IPS-NIHi7 (cell line): ENCODE measurements around the gene PYGM.

Source experiments
- DNase-seq: peaks from one replicate; pipeline ENCODE4 v3.0.0; 2012; ENCODE audit warnings: mixed read lengths; ENCODE audit errors: extremely low spot score

The PYGM gene

DNA sequence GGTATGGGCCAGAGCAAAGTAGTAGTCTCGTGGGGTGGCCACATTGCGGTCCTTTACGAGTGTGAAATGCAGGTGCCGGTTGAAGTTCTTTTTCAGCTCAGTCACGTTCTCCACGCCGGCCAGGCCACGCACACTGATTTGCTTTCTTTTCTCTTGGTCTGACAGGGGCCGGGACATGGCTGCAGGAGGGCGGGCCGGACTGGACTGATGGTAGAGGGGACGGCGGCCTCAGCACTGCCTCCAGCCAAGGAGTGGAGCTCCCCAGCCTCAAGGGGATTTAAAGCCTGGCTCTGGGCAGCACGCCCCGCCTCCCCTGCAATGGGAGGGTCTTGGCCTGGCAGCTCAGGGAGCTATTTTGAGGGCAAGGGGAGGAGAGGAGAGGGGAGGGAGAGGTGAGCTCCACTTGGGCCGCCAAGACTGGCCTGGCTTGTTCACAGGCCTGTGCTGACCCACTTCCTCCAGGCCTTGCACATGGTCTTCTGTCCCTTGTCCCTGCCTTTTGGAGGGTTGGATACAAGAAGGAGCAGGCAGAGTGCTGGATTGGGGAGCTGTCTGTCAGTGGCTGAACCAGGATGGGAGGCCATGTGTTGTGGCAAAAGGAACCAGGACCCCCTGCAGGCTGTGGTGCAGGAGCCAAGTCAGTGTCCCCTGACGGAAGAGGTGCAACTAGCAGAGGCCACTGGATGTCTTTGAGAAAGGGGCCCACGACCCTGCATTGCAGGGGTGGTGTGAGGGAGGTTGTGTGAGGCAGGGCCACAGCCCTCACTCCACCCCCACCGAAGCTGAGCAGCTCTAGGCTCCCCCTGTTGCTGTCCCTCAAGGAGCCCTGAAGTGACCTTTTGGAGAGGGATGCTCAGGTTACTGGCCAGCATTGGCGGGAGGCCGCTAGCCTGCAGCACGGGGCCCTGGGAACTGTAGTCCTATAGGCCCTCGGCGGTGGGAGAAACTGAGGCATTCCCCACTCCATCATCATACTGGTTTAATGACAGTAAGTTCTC lies at the start of gene PYGM:
TSS of gene PYGM (minus strand) at position 253 of the 998 bp plus-strand sequence. CDS start at position 177, 76 bp downstream.
- DNase-seq: peak; percentile 84

- DNase-seq: no peak
These were observed 45.7 kb upstream of the PYGM start for GRCh38 chr11:64805481-64805880.

DNA sequence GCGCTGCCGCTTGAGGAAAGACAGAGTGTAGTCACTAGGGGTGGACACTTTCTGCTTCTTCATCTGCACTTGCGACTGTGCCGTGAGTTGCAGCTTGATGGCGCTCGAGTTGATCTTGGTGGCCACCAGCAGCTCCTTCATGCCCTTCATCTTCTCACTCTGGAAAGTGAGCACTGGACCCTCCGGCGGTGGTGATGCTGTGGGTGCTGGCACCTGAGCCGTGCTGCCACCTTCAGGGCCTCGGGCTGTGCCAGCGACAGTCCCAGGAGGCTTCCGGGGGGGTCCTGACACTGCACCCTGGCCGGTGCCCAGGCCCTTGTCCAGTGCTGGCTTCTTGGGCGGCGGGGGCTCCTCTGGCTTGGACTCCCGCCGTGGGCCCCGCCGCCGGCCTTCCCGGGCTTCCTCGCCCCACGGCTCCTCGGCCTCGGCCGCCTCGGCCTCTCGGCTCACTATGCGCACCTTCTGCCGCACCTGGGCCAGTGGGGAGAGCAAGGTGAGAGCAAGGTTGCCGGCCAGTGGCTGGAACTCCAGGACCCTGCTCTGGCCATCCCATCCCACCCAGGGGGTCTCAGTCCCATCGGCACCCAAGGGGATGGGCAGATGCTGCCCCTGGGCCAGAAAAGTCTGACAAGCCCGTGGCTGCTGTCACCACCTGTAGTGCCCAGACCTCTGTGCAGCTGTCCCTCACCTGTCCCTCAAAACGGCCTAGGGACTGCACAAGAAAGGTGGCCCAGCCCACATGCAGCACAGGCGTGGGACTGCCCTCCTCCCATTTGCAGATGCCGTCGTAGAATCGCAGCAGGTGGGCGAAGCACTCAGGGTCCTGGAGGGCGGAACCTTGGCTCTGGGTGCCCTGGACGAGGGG lies 44.8 kb upstream of the PYGM start:
- no peak for DNase-seq

DNA sequence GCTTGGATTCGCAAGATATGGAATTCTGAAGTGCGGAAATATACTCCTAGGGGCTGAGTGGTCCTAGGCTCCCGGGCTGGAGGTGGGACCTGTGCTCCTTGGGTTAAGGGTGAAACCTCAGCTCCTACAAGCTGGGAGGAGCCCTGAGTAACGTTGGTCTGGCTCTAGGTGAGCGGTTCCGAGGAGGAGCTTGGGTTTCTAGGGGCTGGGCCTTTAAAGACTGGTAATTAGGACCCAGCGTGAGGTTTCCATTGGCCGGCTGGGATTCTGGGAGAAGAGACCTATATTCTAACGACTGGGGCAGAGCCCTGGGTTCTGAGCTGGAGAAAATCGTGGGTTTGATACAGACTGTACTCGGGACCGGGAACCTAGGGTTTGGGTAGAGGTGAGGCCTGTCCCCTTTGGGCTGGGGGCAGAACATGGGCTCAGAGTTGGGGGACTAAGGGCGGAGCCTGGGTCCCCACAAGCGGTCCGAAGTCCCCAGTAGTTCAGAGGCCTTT lies 44.1 kb upstream of the PYGM start:
- DNase-seq: peak; percentile 68

DNA sequence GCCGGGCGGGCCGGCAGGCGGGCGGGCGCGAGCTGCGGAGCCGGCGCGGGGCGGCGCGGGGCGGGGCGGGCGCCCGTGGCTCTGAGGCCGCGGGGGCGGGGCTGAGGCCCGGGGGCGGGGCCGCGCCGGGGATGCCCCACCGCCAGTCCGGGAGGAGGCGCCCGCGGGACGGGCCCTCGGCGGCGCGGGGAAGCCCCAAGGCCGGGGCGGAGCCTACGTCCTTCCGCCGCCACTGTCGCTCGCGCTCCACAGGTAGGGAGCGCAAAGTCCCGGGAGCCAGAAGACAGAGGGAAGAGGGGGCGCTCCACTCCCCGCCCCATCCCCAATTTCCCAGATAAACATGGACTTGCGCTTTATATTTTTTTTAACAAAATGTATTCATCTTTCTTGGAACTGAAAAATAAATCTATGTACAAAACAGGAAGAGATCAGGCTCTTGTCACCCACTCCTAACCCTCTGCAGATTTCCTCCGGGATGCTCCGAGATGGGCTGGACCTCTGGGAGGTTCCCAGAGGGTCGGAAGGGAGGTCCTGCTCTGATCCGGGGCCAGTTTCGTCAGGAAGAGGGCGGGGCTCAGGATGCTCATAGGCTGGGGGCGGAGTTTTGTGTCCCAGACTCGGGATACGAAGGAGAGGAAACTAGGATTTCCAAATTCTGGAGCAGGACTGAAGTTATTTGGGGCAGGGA lies 43.5 kb upstream of the PYGM start, which contains the start of gene MAP4K2:
TSS of gene MAP4K2 (minus strand) at position 57 of the 688 bp plus-strand sequence. CDS start 65 bp downstream, outside the sequence.
- peak; percentile 95 for DNase-seq

DNA sequence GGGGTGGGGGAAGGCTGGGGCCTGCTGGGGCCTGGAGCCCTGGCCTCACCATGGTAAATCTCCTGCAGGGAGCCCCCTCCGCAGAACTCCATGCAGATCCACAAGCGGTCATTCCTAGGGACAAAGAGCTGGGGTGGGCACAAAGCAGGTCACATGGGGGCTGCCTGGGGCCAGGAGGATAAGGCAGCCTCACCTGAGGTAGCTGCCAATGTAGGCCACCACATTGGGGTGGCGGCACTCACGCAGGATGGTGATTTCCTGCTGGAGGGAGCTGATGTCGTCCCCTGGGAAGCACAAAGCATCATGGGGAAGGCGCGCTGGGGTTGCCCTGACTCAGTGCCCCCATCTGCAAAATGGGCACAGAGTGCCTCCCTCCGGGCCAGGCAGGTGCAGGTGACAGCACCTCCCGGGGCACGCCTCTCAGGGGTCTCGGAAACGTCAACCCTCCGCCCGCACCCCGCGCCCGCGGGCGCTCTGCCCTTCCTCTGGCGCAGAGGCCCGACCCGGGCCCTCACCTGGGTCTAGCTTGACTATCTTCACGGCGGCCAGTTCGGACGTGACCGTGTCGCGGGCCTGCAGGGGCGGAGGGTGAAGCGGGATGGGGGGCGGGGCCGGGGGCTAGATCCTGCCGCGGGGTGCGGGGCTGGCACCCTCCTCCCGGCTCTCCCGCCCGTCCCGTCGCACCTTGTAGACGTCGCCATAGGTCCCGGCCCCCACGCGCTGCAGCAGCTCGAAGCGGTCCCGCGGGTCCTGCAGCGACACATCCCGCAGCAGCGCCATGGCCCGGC lies 42.8 kb upstream of the PYGM start:
- no peak for DNase-seq

- DNase-seq: no peak
These were observed 42.0 kb upstream of the PYGM start for GRCh38 chr11:64801561-64802369.

- no peak for DNase-seq
These were observed 41.3 kb upstream of the PYGM start for GRCh38 chr11:64801158-64801464.

- DNase-seq: no peak
These were observed 40.8 kb upstream of the PYGM start for GRCh38 chr11:64800303-64801157.

DNA sequence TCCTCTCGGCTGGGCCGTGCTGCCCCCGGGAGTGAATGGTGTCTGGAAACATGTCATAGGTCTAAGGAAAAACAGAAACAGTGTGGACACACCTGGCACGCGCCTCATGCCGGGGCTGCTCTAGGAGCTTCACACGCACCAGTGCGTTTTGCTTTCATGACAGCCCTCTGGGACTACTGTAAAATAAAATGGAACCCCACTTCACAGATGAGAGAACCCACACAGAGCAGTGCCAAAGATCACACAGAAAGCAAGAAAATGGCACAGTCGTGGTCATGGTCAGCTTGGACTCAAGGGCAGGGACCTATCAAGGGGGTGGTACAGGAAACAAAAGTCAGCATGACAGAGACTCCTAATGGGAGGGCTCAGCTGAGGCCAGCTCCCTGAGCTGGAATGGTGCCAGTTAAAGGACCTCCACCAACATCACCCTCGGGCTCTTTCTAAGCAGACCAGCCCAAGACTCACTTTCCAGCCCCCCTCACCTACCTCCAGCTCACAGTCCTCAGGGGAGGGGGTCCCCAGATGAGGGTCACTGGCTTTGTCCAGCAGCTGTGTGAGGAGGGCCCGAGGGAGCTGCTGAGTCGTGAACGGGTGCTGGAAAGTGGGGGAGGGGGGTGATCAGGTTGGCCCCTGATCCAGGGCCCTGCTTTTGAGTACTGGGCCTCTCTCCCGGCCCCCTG lies 40.0 kb upstream of the PYGM start:
- no peak for DNase-seq

DNA sequence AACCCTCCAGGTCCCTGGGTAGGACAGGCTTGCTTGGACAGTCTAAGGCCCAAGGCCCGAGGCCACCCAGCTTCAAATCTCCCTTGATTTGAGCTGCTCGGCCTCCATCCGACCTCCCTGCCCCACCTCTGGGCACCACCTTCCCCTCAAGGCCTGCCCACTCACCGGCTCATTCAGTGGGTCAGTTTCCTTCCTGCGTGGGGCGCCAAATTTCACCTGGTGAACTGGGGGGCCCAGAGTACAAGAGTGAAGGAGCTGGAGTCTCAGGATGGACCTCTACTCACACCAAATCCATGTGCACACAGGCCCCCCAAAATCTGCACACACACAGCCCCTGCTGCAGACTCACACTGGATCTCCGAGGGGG lies 39.5 kb upstream of the PYGM start:
- no peak for DNase-seq

- DNase-seq: no peak
These were observed 37.2 kb upstream of the PYGM start for GRCh38 chr11:64796757-64797541.

- DNase-seq: no peak
These were observed 36.4 kb upstream of the PYGM start for GRCh38 chr11:64796047-64796756.

DNA sequence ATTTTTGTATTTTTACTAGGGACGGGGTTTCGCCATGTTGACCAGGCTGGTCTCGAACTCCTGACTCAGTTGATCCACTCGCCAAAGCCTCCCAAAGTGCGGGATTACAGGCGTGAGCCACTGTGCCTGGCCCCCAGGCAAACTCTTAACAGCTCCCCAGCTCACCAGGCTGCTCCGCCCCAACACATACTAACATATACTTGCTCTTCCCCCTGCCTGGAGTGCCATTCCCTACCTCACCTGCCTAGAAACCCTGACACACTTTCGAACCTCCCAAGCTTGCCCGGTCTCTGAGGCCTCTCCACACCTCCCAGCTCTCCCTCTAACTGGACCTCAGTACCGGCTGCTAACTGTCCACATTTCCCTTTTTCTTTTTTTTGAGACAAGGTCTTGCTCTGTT lies 34.8 kb upstream of the PYGM start:
- DNase-seq: no peak

DNA sequence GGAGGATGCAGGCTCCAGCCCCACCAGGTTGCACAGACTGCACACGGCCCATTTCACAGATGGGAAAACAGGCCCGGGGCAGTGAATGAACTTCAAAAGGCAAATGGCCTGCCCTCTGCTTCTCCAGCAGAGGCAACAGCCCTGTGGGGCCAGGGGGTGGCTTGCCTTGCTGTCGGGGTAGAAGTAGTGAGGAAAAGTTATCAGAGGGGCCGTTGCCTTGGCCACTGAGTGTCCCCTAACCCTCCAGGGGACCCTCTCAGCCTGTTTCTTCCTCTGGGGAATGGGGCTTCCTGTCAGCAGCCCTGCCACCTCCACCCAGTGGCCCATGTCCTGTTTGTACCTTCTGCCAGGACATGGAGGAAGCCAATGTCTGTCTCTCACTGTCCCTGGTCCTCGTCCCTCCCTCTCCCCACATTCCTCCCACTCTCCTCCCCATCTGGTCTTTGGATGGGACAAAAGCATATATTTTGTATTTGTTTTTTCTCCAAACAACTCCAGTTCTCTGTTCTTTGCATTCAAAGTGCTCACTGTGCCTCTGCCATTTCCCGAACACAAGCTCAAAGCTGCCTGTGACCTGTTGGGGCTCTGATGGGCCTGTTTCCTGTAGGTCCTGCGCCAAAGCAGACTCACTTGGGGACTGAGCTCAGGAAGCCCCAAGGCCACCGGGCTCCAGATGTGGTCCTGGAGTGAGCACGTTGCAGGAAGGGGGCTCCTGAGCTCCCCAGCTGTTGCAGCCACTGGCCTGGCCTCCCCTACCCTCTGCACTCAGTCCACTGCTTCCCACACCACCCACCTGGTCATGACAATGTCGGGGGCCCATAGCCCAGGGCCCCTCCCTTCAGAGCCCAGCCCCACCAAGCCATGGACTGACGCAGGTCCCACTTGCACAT lies 33.7 kb upstream of the PYGM start:
- DNase-seq: no peak

DNA sequence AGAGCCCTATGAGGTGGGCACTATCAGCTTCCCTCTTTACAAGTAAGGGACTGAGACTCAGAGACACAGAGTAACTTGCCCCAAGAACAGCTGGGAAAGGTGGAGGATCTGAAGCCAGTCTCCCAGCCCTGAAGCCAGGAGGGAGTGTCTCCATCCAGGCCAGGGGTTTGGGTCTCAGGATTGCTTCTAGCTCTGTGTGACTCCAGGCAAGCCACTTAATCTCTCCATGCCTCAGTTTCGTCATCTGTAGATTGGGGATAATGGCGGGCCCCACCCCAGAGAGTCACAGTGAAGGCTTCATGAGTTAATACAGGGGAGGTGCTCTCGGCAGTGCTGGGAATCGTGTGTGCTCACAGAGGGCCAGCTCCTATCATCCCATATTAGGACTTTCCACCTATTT lies 32.7 kb upstream of the PYGM start:
- DNase-seq: no peak
